ENCODE measurements around the gene NR4A1. TPM values are rescaled to one million over a fixed set of nuclear protein-coding genes. Genes with fewer than 3 reads are reported as not detected.

NR4A1 gene
- total RNA-seq, 2 donors from 2014 or later = 85.6 to 172 TPM

DNA sequence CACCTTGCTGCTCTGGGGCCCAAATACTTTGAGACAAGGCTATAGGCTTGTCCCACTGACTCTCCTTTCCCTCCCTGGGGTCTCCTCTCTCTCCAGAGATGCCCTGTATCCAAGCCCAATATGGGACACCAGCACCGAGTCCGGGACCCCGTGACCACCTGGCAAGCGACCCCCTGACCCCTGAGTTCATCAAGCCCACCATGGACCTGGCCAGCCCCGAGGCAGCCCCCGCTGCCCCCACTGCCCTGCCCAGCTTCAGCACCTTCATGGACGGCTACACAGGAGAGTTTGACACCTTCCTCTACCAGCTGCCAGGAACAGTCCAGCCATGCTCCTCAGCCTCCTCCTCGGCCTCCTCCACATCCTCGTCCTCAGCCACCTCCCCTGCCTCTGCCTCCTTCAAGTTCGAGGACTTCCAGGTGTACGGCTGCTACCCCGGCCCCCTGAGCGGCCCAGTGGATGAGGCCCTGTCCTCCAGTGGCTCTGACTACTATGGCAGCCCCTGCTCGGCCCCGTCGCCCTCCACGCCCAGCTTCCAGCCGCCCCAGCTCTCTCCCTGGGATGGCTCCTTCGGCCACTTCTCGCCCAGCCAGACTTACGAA, 3.1 kb downstream of the NR4A1 start:
- intact Hi-C loops (cut with DNase I) = no loop called here
- ATAC-seq = no peak
- DNase-seq = peak; percentile 64

DNA sequence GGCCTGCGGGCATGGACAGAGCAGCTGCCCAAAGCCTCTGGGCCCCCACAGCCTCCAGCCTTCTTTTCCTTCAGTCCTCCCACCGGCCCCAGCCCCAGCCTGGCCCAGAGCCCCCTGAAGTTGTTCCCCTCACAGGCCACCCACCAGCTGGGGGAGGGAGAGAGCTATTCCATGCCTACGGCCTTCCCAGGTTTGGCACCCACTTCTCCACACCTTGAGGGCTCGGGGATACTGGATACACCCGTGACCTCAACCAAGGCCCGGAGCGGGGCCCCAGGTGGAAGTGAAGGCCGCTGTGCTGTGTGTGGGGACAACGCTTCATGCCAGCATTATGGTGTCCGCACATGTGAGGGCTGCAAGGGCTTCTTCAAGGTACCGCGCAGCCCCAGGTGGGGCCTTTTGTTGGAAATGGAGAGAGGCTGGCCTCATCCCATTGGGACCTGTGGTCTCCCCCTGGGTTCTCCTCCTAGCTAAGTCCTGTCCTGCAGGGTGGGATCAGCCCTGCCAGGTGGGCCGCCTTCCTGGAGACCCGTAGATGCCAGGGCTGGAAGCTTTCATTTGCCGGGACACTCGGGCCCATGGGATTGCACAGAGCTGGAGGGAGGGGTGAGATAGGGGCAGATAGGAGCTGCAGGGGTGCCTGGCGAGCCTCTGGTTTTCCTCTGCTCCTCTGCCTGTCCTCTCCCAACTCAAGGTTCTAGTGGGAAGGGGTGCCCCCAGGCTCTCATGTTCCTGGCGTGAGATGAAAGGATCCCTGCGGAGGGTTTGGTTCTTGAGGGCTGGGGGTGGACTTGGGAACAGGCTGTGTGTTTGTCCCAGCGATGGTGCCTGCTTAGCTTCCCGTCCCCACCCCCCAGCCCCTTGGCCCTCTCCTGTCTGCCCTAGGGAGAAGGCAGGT, 3.8 kb downstream of the NR4A1 start:
- DNase-seq (peak; percentile 35), ATAC-seq (no peak)
- intact Hi-C loops (cut with DNase I) = no loop called here

DNA sequence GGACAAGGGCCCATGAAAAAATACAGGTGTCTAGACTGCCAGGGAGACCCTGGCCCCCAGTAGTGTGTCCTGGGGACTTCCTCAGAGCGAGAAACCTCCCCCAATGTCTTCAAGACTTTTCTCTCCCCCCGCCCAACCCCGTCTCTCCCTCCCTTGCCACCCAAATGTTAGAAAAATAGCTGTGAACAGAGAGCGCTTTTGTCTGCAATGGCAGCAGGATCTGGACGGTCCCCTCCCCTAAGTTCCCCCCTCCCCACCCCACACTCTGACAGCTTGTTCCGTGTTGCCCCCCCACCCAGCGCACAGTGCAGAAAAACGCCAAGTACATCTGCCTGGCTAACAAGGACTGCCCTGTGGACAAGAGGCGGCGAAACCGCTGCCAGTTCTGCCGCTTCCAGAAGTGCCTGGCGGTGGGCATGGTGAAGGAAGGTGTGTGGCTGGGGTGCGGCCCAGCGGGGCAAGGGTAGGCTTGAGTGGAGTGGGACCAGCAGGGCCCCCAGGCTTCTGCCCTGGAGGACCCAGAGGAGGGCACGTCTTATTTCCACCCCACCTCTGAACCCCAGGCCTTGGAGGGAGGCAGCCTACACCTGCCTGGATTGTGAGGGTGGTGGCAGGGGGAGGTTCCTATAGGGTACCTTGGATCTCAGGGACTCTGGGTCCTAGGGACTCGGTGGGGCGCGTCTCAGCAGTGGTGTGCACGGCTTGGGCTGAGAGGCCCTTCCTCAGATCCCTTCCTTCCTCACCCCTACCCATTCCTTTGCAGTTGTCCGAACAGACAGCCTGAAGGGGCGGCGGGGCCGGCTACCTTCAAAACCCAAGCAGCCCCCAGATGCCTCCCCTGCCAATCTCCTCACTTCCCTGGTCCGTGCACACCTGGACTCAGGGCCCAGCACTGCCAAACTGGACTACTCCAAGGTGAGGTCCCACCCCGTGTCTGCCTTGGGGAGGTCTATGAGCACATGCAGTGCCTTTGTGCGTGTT, 4.8 kb downstream of the NR4A1 start:
- ATAC-seq = no peak
- intact Hi-C loops (cut with DNase I) = no loop called here
- DNase-seq = peak; percentile 49

DNA sequence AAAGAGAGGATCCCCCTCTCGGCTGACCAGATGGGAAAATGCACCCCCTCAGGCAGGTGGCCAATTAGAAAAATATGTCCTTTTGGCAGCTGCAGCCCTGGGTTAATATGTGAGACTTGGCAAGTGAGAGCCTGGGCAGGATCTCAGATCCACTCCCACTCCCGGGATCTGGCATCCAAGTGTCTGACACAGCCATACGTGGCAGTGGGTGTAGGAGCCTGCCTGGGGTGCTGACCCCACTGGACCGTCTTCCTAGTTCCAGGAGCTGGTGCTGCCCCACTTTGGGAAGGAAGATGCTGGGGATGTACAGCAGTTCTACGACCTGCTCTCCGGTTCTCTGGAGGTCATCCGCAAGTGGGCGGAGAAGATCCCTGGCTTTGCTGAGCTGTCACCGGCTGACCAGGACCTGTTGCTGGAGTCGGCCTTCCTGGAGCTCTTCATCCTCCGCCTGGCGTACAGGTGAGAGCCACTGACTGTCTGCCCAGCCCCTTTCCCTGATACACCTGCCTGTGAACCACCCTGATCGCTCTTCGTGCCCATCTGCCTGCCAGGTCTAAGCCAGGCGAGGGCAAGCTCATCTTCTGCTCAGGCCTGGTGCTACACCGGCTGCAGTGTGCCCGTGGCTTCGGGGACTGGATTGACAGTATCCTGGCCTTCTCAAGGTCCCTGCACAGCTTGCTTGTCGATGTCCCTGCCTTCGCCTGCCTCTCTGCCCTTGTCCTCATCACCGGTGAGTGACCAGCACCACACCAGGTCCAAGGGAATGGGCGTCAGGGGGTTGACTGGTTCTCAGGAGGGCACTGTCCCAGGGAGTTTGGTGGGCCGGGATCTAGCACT, 5.8 kb downstream of the NR4A1 start:
- DNase-seq (peak; percentile 57), ATAC-seq (no peak)
- intact Hi-C loops (cut with DNase I) = no loop called here

DNA sequence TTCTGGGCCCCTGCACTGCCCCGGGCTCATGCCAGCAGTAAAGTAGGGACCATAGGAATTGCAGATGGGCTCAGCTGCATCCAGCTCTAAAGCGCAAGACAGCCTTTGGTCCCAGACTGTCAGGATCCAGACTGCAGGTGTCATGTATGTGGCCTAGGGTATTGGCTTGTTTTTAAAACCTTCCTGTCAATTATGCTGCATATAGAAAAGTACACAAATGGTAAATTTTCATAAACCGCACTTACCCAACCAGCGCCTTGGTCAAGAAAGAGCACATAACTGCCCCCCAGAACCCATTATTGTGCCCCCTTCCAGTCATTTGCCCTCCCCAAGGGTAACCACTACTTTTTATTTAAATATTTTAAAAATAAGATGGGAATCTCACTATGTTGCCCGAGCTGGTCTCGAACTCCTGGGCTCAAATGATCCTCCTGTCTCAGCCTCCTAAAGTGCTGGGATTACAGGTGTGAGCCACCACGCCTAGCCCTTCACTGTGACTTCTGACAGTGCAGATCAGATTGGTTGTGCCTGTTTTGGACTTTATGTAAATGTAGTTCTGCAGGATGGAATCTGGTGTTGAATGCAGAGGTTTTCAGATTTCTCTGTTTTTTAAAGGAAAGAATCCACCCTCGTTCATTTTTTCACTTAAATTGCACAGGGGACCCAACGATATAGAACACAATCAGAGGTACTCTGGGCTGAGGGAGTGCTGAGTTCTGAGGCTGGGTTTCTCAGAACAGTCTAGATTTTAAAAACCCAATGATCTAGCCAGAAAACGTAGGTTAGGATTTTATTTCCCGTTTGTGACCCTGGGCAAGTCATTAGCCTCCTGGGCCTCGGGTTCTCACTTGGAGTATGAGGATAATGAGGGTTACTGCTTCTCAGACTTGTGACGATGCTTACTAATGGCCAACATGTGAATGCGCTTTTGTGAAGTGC, 6.7 kb downstream of the NR4A1 start:
- intact Hi-C loops (cut with DNase I) = no loop called here
- DNase-seq = no peak
- ATAC-seq = no peak

DNA sequence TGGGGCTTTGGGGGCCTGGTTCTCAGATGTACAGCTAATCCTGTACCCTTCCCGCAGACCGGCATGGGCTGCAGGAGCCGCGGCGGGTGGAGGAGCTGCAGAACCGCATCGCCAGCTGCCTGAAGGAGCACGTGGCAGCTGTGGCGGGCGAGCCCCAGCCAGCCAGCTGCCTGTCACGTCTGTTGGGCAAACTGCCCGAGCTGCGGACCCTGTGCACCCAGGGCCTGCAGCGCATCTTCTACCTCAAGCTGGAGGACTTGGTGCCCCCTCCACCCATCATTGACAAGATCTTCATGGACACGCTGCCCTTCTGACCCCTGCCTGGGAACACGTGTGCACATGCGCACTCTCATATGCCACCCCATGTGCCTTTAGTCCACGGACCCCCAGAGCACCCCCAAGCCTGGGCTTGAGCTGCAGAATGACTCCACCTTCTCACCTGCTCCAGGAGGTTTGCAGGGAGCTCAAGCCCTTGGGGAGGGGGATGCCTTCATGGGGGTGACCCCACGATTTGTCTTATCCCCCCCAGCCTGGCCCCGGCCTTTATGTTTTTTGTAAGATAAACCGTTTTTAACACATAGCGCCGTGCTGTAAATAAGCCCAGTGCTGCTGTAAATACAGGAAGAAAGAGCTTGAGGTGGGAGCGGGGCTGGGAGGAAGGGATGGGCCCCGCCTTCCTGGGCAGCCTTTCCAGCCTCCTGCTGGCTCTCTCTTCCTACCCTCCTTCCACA, 7.6 kb downstream of the NR4A1 start:
- ATAC-seq (no peak), DNase-seq (peak; percentile 54)
- intact Hi-C loops (cut with DNase I) = no loop called here

DNA sequence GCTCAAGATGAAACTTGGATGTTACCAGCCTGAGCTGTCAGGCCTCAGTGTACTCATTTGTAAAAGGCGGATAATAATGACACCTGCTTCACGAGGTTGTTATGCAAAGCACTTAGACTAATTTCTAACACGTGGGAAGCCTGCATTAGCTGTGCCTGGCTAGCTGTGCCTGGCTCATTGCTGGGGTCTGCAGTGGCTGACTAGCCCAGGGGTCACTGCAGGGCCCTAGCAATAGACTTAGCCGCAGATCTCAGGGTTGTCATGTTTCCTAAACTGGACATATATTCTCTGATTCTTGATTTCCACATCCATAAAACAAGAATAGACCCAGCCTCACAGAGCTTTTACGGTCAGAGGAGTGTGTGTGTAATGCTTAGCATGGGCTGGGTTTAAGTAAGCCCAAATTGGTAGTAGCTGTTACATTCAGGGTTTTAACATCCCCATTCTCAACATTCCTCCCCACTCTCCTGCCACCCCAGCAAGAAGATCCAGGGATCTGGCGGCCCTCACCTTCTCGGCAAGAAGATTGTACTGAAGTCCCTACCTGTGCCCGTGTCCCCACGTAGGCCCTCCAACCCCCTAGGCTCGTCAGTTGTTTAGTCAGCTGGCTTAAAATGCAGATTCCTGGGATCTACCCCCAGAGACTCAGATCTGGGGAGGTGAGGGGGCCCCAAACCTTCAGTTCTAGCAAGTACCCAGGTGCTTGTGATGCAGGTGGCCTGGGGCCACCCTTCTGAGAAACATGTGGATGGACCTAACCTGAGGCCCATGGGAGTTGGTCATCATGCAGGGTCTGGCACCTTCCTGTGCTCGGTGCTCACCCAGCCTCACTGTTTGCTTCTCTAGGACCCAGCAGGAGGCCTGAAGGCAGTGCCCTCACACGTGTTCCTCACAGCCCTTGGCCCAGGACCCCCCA, 8.6 kb downstream of the NR4A1 start:
- ATAC-seq (peak; percentile 1 to 13), DNase-seq (peak; percentile 66)
- intact Hi-C loops (cut with DNase I) = no loop called here

DNA sequence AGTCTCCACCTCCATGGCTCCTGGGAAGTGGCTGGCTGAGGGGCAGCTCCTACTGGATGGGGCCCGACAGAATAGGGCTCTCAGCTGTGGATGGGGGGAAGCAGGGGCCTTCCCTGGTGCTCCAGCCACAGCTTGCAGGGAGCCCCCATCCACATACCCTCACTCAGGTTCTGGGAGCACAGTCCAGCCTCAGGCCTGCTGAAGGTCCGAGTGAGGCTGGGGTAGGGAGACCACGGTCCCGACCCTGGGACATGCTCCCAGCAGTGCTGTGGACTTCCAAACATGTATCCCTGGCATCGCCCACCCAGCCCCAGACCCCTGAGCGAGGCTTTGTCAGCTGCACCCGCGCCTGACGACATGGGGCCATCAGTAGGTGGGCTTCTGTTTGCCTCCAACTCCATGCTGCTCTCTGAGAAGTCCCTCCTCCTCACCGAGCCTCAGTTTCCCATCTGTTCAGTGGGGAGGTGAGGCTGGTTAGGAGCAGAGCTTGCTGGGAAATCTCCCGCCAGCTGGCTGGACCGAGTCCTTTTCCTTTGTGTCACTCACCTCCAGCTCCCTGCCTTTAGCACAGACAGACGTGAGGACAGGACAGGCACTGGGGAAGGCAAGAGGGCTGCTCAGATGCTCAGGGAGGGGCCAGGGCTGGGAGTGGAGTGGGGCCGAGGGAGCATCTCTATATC, 9.4 kb downstream of the NR4A1 start:
- ATAC-seq = peak in 1 of 2 donors; percentile 3
- intact Hi-C loops (cut with DNase I) = no loop called here
- DNase-seq = peak; percentile 72

DNA sequence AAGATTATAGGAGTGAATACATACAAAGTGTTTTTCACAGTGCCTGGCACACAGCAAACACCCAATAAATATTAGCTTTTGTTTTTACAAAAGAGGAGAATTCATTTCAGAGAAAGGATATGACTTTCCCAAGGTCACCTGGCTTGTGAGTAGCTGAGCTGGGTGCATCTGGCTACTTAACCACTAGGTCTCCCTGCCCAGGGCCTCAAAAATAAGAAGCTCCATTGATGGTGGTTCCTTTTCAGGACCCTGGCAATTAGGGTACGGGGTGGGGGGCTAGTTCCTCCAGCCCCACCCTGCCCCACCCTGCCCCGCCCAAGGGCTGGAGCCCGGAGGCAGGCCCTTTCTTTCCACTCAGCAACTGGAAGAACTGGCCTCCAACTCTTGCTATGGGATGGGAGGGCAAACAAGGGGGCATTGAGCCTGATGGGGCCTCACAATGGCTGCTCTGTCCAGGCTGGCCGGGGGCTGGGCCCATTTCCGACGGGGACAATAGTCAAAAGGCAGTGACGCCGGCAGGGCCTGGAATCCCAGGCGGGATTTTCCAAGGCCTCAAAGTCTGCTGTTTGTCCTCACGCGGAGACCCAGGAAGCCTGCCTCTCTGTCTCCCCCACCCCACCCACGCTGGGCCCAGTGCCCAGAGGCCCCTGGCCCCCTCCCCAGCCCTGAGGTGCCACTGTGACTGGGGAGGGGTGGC, 10.4 kb downstream of the NR4A1 start:
- ATAC-seq = no peak
- intact Hi-C loops (cut with DNase I) = no loop called here
- peak; percentile 62 for DNase-seq

DNA sequence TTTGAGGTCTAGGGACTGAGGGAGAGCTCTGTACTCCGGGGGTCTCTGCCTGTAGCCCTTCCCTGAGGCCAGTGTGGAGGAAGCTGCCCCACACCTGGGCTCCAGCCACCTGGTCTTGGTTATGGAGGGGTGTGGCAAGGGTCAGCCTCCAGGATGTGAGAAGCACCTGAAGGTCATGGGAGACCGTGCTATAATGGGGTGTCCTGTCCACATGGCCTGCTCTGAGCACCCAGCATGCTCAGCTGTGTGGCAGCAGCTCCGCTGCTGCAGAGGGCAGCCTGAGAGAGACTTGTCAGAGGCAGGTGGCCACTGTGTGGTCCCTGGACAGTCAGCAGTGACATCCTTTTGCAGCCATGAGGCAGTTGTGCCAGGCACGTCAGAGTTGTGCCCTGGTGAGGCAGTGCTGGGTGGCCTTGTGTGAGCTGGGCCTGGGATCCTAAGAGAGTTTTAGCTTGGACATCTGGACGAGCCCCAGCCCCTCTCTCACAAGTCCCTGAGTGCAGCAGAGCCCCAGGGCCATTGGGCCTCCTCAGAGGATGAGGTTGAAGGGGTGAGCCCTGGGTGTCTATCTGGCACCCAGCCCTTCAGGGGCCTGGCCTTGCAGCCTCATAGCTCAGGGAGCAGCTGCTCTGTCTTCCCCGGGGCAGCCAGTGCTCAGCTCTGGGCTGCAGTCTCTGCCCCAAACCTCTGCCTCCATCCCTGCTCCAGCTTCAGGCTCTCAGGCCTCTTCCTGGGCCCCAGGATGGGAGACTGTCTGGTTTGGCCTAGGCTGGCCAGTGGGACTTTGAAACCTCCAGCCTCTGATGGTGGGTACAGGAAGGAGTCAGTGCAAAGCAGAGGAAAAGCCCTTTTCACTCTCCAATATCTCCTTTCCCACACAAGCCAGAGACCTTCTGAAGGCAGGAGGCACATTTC, 11.2 kb downstream of the NR4A1 start:
- intact Hi-C loops (cut with DNase I) = no loop called here
- peak; percentile 36 for DNase-seq
- peak in 1 of 2 donors; percentile 4 for ATAC-seq

DNA sequence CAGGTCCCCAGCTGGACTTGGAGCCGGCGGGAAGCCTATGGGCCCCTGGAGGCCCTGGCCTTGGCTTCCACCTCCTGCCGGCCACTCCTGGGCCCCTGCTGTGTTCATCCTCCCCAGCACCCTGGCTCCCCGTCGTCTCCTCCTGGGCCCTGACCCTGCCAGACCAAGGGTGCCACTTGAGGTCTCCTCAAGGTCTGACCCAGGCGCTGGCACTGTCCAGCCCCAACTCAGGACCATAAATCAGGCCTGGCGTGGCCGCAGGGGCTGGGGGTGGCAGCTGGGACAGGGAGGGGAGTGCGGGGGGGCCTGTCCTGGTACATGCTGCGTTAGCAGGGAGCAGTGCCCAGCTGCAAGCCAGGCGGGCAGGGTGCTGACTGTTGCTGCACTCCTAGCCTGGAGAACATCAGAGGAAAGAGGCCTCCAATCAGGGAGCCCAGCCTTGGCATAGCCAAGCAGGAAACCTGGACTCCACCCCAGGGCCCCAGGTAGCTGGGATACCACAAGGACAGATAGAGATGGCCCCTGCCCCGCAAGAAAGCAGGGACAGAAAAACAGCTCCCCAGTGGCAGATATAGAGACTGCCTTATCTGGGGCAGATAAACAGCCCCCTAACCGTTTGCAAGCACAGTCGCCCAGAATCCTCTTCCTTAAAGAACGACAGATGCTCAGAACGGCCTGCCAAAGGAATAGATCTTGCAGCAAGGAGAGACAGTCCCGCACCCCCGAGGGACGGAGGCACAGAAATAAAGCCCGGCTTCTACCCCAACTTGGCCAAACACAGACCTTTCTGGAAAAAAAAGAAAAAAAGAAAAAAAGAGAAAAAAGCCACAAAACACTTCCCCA, 12.1 kb downstream of the NR4A1 start:
- ATAC-seq (peak; percentile 1 to 18), DNase-seq (peak; percentile 55)
- intact Hi-C loops (cut with DNase I) = no loop called here

DNA sequence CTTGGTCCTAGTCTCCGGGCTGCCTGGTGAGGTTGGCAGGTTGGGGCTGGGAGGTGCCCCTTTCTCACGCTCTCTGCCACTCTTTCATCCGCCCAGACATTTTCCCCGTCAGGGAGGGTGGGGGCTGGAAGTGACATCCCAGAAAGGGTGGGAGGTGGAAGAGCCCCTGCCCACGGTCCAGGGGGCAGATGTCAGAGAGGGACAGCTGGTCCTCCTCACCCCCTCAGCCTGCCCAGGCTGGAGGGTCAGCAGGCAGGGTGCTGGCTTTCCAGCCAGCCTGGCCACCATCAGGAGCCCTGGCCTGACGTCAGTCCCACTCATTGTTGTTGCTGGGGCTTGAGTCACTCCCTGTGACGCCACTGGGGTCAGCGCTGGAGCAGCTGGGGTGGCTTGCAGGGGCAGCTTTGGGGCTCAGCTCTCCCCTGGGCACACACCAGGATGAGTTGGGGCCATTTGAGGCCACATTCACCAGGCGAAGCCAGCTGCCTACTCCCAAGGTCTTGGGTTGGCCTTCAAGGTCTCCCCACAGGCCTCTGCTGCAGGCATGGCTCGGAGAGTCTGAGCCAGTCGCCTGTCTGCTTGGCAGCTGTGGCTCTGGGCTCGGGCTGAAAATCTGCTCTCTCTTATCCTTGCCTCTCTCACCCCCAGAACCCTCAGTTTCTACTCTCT, 12.9 kb downstream of the NR4A1 start:
- DNase-seq (peak; percentile 91), ATAC-seq (peak; percentile 37 to 59)

More for the DNA sequence above, 12.9 kb downstream of the NR4A1 start:
- intact Hi-C loops (cut with DNase I) = no loop called here
